Mucosa of rectum (tissue), 2 donors: ENCODE data around the gene BORCS5.
A peak's percentile ranks its signal among the peaks of the same experiment; 100 is the strongest.

Experiments
- H3K27ac ChIP-seq, 2 donors: one replicate each; pipeline ENCODE4 v1.7.0; 2013; ENCODE audit warnings: inconsistent platforms in 2 of 2, low read depth in 2 of 2, low read length in 2 of 2
- H3K27me3 ChIP-seq, 2 donors: one replicate each; pipeline ENCODE4 v1.7.0; 2013; ENCODE audit warnings: low read length in 2 of 2; ENCODE audit not compliant: control insufficient read depth in 2 of 2, insufficient read depth in 2 of 2
- H3K36me3 ChIP-seq, 2 donors: one replicate each; pipeline ENCODE4 v1.7.0; 2013; ENCODE audit warnings: low read length in 2 of 2; ENCODE audit not compliant: control insufficient read depth in 2 of 2, insufficient read depth in 2 of 2
- H3K4me1 ChIP-seq, 2 donors: one replicate each; pipeline ENCODE4 v1.7.0; 2013; ENCODE audit warnings: low read length in 2 of 2, mild to moderate bottlenecking in 1 of 2; ENCODE audit not compliant: control insufficient read depth in 2 of 2, insufficient read depth in 2 of 2
- H3K4me3 ChIP-seq, 2 donors: one replicate each; pipeline ENCODE4 v1.7.0; 2013; ENCODE audit warnings: low read length in 2 of 2
- H3K9ac ChIP-seq, 2 donors: one replicate each; pipeline ENCODE4 v1.7.0; 2013; ENCODE audit warnings: low read length in 2 of 2, low read depth in 1 of 2, mild to moderate bottlenecking in 1 of 2
- H3K9me3 ChIP-seq, 2 donors: one replicate each; pipeline ENCODE4 v1.7.0; 2013; ENCODE audit warnings: low read length in 2 of 2; ENCODE audit not compliant: control insufficient read depth in 2 of 2
- donor health status: healthy.
- donor health status: Normal muscosa, but diverticular disease.

The BORCS5 gene

GRCh38 chr12:12428961-12429657 is 72.2 kb downstream of the BORCS5 start:
- Histone ChIP-seq H3K27ac (no peak overlapping the region), H3K27me3 (no peaks in the 10 kb centered on the region), H3K9me3 (no peaks in the 10 kb centered on the region), H3K36me3 (no peaks in the 10 kb centered on the region), H3K9ac (no peak overlapping the region), H3K4me1 (peaks cover 3 to 4% of the 10 kb centered on the region in 2 donors), H3K4me3 (no peak overlapping the region)

GRCh38 chr12:12432364-12432763 is 75.5 kb downstream of the BORCS5 start:
- Histone ChIP-seq H3K27me3 (no peaks in the 10 kb centered on the region), H3K27ac (peak overlapping the region; percentile 48 to 57), H3K4me3 (peak overlapping the region; percentile 14 to 20), H3K36me3 (peaks cover 2 to 4% of the 10 kb centered on the region in 2 donors), H3K9ac (peak overlapping the region in 1 of 2 donors; percentile 24), H3K4me1 (peaks cover 3 to 4% of the 10 kb centered on the region in 2 donors), H3K9me3 (no peaks in the 10 kb centered on the region)

GRCh38 chr12:12433203-12433731 is 76.4 kb downstream of the BORCS5 start:
- no peak overlapping the region for H3K27ac ChIP-seq
- H3K27me3 ChIP-seq: no peaks in the 10 kb centered on the region
- no peak overlapping the region for H3K9ac ChIP-seq
- no peaks in the 10 kb centered on the region for H3K9me3 ChIP-seq
- peaks cover 2 to 7% of the 10 kb centered on the region in 2 donors for H3K36me3 ChIP-seq
- H3K4me1 ChIP-seq: peaks cover 3 to 4% of the 10 kb centered on the region in 2 donors
- H3K4me3 ChIP-seq: no peak overlapping the region

GRCh38 chr12:12436831-12437345 is 80.0 kb downstream of the BORCS5 start:
- H3K27ac ChIP-seq: no peak overlapping the region
- H3K9me3 ChIP-seq: no peaks in the 10 kb centered on the region
- no peaks in the 10 kb centered on the region for H3K27me3 ChIP-seq
- H3K9ac ChIP-seq: no peak overlapping the region
- peaks cover 10 to 13% of the 10 kb centered on the region in 2 donors for H3K4me1 ChIP-seq
- peaks cover 2 to 7% of the 10 kb centered on the region in 2 donors for H3K36me3 ChIP-seq
- H3K4me3 ChIP-seq: no peak overlapping the region

- Histone ChIP-seq H3K4me3 (no peak overlapping the region), H3K27me3 (no peaks in the 10 kb centered on the region), H3K9me3 (no peaks in the 10 kb centered on the region), H3K4me1 (peaks cover 8 to 17% of the 10 kb centered on the region in 2 donors), H3K27ac (peak overlapping the region in 1 of 2 donors; percentile 32), H3K9ac (no peak overlapping the region), H3K36me3 (peaks cover 2 to 7% of the 10 kb centered on the region in 2 donors)
These were observed 82.8 kb downstream of the BORCS5 start for GRCh38 chr12:12439636-12440035.

- Histone ChIP-seq H3K27ac (peak overlapping the region; percentile 10 to 56), H3K4me3 (no peak overlapping the region), H3K4me1 (peaks cover 8 to 17% of the 10 kb centered on the region in 2 donors), H3K36me3 (peaks cover under 1 to 7% of the 10 kb centered on the region in 2 donors), H3K9ac (no peak overlapping the region), H3K27me3 (no peaks in the 10 kb centered on the region), H3K9me3 (no peaks in the 10 kb centered on the region)
These were observed 84.0 kb downstream of the BORCS5 start for GRCh38 chr12:12440784-12441428.

- H3K27ac ChIP-seq: peak overlapping the region; percentile 56 to 59
- no peaks in the 10 kb centered on the region for H3K27me3 ChIP-seq
- no peak overlapping the region for H3K4me3 ChIP-seq
- H3K9ac ChIP-seq: no peak overlapping the region
- no peaks in the 10 kb centered on the region for H3K9me3 ChIP-seq
- peaks cover 0 to 6% of the 10 kb centered on the region in 2 donors for H3K36me3 ChIP-seq
- peaks cover 8 to 17% of the 10 kb centered on the region in 2 donors for H3K4me1 ChIP-seq
These were observed 84.5 kb downstream of the BORCS5 start for GRCh38 chr12:12441429-12441807.

- Histone ChIP-seq H3K4me1 (peaks cover 8 to 17% of the 10 kb centered on the region in 2 donors), H3K9ac (no peak overlapping the region), H3K27ac (peak overlapping the region; percentile 56 to 59)
These were observed 85.1 kb downstream of the BORCS5 start for GRCh38 chr12:12441843-12442461.

GRCh38 chr12:12442548-12443071 is 85.7 kb downstream of the BORCS5 start:
- H3K9ac ChIP-seq: no peak overlapping the region
- H3K27ac ChIP-seq: peak overlapping the region; percentile 56 to 59
- H3K27me3 ChIP-seq: no peaks in the 10 kb centered on the region
- H3K9me3 ChIP-seq: no peaks in the 10 kb centered on the region
- peaks cover 8 to 17% of the 10 kb centered on the region in 2 donors for H3K4me1 ChIP-seq
- H3K4me3 ChIP-seq: no peak overlapping the region
- no peaks in the 10 kb centered on the region for H3K36me3 ChIP-seq

More at GRCh38 chr12:12441843-12442461, 85.1 kb downstream of the BORCS5 start:
- Histone ChIP-seq H3K9me3 (no peaks in the 10 kb centered on the region), H3K36me3 (peaks cover 0 to 4% of the 10 kb centered on the region in 2 donors), H3K4me3 (no peak overlapping the region), H3K27me3 (no peaks in the 10 kb centered on the region)
